Fibroblast of lung (primary cell): ENCODE data around the gene ZNF888. TPM values are rescaled to one million over a fixed set of nuclear protein-coding genes. Genes with fewer than 3 reads are reported as not detected.
A peak's percentile ranks its signal among the peaks of the same experiment; 100 is the strongest.
"Not testable (repeated sequence)": the region's sequence is repeated elsewhere in the genome, so short reads cannot be mapped to it uniquely, and the experiment has no call there.

Experiments used
- DNase-seq, 2 donors: peaks; one replicate each; pipeline versions ENCODE4 v3.0.0 to v3.0.0-alpha.2; 2010; ENCODE audit warnings: low read depth in 2 of 2
- H2AFZ ChIP-seq: 2 replicates; pipeline ENCODE4 v1.5.1; 2012; ENCODE audit warnings: low read length, control low read depth, inconsistent platforms
- H3K27ac ChIP-seq: 2 replicates; pipeline ENCODE4 v1.5.1; 2011; ENCODE audit warnings: low read length, control low read depth; ENCODE audit not compliant: insufficient read depth
- H3K27me3 ChIP-seq: 2 replicates; pipeline ENCODE4 v1.5.1; 2011; ENCODE audit warnings: mild to moderate bottlenecking, low read length; ENCODE audit not compliant: control insufficient read depth, insufficient read depth
- H3K36me3 ChIP-seq: 2 replicates; pipeline ENCODE4 v1.5.1; 2011; ENCODE audit warnings: low read length; ENCODE audit not compliant: control insufficient read depth, insufficient read depth
- H3K4me1 ChIP-seq: 2 replicates; pipeline ENCODE4 v1.5.1; 2011; ENCODE audit warnings: low read length; ENCODE audit not compliant: control insufficient read depth, insufficient read depth; ENCODE audit errors: extremely low read depth
- H3K4me2 ChIP-seq: 2 replicates; pipeline ENCODE4 v1.5.1; 2011; ENCODE audit warnings: low read length, control low read depth; ENCODE audit not compliant: insufficient read depth; ENCODE audit errors: extremely low read depth
- H3K4me3 ChIP-seq, 4 experiments: fragments of 200-600 bp in 1 of 4; sonication (generic) in 1 of 4; replicated peaks in 1 of 4; 2 replicates each; pipeline ENCODE4 v1.5.1; 2011 to 2016; ENCODE audit warnings: low read length in 4 of 4, low read depth in 3 of 4, mild to moderate bottlenecking in 3 of 4, control low read depth in 2 of 4, inconsistent platforms in 1 of 4, mixed read lengths in 1 of 4; ENCODE audit not compliant: insufficient read depth in 1 of 4; ENCODE audit errors: control extremely low read depth in 1 of 4
- H3K79me2 ChIP-seq: 2 replicates; pipeline ENCODE4 v1.5.1; 2012; ENCODE audit warnings: mild to moderate bottlenecking, low read length, inconsistent platforms; ENCODE audit not compliant: control insufficient read depth, insufficient read depth
- H3K9ac ChIP-seq: 2 replicates; pipeline ENCODE4 v1.5.1; 2011; ENCODE audit warnings: mild to moderate bottlenecking, low read length, control low read depth; ENCODE audit not compliant: insufficient read depth
- H3K9me3 ChIP-seq: 2 replicates; pipeline ENCODE4 v1.5.1; 2012; ENCODE audit warnings: low read depth, low read length; ENCODE audit not compliant: control insufficient read depth, insufficient read depth
- H4K20me1 ChIP-seq: 2 replicates; pipeline ENCODE4 v1.5.1; 2011; ENCODE audit warnings: low read length; ENCODE audit not compliant: control insufficient read depth, insufficient read depth; ENCODE audit errors: extremely low read depth
- EZH2 ChIP-seq: IDR thresholded peaks from 2 replicates; pipeline ENCODE4 v1.5.1; 2012; ENCODE audit warnings: low read length, control low read depth, mild to moderate bottlenecking; ENCODE audit errors: missing control alignments
- polyA plus RNA-seq, 2 donors: library from polyadenylated mRNA; depleted of rRNA in 1 of 2; stranded (reverse) in 1 of 2; unstranded in 1 of 2; fragments of >200 nt; gene quantifications; 2 replicates each; pipeline ENCODE4 v1.2.1, GENCODE V29; 2011 to 2012; ENCODE audit warnings: missing spikeins in 1 of 2
- total RNA-seq: library from RNA; depleted of rRNA; stranded (reverse); fragments of >200 nt; gene quantifications from 2 replicates; pipeline ENCODE4 v1.2.1, GENCODE V29; 2014
- TF ChIP-seq, protein P1 (sequence below), 2 donors: IDR thresholded peaks in 1 of 2; conservative IDR thresholded peaks in 1 of 2; 1 replicate in 1 of 2; 2 replicates in 1 of 2; pipeline ENCODE4 v1.5.1; 2011 to 2012; ENCODE audit warnings: low read length in 2 of 2, control low read depth in 1 of 2, inconsistent platforms in 1 of 2, low read depth in 1 of 2, mild to moderate bottlenecking in 1 of 2

The ZNF888 gene
- total and polyA plus RNA-seq, 2 donors (not counting 1 experiment from before 2014, with no cell fraction given) = 1.6 to 4.3 TPM

DNA sequence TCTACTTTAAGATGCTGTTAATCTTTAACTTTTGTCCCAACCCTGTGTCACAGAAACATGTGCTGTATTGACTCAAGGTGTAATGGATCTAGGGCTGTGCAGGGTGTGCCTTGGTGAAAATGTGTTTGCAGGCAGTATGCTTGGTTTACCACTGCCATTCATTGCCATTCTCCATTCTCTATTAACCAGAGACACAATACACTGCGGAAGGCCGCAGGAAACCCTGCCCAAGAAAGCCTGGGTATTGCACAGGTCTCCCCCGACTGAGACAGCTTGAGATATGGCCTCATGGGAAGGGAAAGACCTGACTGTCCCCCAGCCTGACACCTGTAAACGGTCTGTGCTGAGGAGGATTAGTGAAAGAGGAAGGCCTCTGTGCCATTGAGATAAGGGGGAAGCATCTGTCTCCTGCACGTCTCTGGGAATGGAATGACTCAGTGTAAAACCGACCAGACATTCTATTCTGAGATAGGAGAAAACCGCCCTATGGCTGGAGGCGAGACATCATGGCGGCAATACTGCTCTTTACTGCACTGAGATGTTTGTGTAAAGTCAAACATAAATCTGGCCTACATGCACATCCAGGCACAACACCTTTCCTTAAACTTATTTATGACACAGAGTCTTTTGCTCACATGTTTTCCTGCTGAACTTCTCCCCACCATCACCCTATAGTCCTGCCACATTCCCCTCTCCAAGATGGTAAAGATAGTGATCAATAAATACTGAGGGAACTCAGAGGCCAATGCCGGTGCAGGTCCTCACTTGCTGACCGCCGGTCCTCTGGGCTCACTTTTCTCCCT lies 13.1 kb upstream of the ZNF888 start:
- H3K4me1 ChIP-seq = no peaks in the 10 kb centered on the region
- no peak overlapping the region for H3K4me2 ChIP-seq
- no peak overlapping the region for H2AFZ ChIP-seq
- no peaks in the 10 kb centered on the region for H3K9me3 ChIP-seq
- H3K9ac ChIP-seq = no peak overlapping the region
- no peaks in the 10 kb centered on the region for H3K79me2 ChIP-seq
- TF ChIP-seq EZH2 = no peak
- TF ChIP-seq, protein P1, sequence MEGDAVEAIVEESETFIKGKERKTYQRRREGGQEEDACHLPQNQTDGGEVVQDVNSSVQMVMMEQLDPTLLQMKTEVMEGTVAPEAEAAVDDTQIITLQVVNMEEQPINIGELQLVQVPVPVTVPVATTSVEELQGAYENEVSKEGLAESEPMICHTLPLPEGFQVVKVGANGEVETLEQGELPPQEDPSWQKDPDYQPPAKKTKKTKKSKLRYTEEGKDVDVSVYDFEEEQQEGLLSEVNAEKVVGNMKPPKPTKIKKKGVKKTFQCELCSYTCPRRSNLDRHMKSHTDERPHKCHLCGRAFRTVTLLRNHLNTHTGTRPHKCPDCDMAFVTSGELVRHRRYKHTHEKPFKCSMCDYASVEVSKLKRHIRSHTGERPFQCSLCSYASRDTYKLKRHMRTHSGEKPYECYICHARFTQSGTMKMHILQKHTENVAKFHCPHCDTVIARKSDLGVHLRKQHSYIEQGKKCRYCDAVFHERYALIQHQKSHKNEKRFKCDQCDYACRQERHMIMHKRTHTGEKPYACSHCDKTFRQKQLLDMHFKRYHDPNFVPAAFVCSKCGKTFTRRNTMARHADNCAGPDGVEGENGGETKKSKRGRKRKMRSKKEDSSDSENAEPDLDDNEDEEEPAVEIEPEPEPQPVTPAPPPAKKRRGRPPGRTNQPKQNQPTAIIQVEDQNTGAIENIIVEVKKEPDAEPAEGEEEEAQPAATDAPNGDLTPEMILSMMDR (conservative IDR thresholded peaks at IDR 0.05 in 1 of 2, IDR thresholded peaks at IDR 0.05 in 1 of 2; ENCODE audit: low read depth in 1 of 2, low read length in 2 of 2) = no peak
- H4K20me1 ChIP-seq = no peaks in the 10 kb centered on the region
- no peak overlapping the region for H3K27ac ChIP-seq
- no peaks in the 10 kb centered on the region for H3K36me3 ChIP-seq
- no peak for DNase-seq
- H3K4me3 ChIP-seq = no peak overlapping the region
- no peaks in the 10 kb centered on the region for H3K27me3 ChIP-seq

DNA sequence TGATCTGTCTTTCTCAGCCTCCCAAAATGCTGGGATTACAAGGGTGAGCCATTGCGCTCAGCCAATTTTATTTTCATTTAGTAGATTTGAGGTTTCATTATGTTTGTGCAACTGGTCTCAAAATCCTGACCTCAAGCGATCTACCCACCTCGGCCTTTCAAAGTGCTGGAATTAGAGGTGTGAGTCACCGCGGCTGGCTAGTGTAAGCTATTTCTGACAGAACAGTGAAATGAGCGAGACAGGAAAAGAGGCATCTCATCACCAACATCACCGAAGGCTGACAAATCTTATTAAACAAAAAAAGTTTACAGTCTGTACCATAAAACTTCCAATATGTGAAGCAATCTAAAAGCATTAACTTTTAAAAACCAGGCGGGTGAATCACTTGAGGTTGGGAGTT lies 12.2 kb upstream of the ZNF888 start:
- TF ChIP-seq, protein P1 (conservative IDR thresholded peaks at IDR 0.05 in 1 of 2, IDR thresholded peaks at IDR 0.05 in 1 of 2; ENCODE audit: low read depth in 1 of 2, low read length in 2 of 2) = no peak
- no peak for TF ChIP-seq EZH2
- Histone ChIP-seq H2AFZ (no peak overlapping the region), H3K36me3 (no peaks in the 10 kb centered on the region), H3K4me1 (no peaks in the 10 kb centered on the region), H4K20me1 (no peaks in the 10 kb centered on the region), H3K4me2 (no peak overlapping the region), H3K4me3 (no peak overlapping the region), H3K27ac (no peak overlapping the region), H3K9ac (no peak overlapping the region), H3K79me2 (no peaks in the 10 kb centered on the region), H3K9me3 (no peaks in the 10 kb centered on the region), H3K27me3 (no peaks in the 10 kb centered on the region)
- peak; percentile 51 to 86 for DNase-seq

DNA sequence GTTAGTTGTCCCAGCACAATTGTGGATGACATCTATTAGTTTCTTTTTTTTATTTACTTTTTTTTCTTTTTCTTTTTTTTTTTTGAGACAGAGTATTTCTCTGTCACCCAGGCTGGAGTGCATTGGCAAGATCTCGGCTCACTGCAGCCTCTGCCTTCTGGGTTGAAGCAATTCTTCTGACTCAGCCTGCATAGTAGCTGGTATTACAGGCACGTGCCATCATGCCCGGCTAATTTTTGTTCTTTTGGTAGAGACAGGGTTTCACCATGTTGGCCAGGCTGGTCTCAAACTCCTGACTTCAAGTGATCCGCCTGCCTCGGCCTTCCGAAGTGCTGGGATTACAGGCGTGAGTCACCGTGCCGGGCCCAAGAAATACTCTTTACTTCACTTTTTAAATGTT lies 1.4 kb upstream of the ZNF888 start:
- not testable (repeated sequence) for H3K79me2 ChIP-seq, H3K36me3 ChIP-seq, H2AFZ ChIP-seq, H3K9ac ChIP-seq, H3K4me2 ChIP-seq, H3K27ac ChIP-seq, H3K4me1 ChIP-seq, H3K9me3 ChIP-seq, DNase-seq, H4K20me1 ChIP-seq, H3K4me3 ChIP-seq, H3K27me3 ChIP-seq
